Measurements from ENCODE around the gene JPT1. TPM values are rescaled to one million over a fixed set of nuclear protein-coding genes. Genes with fewer than 3 reads are reported as not detected.

JPT1 gene
- total and polyA plus RNA-seq, 2 donors (not counting 3 experiments of a cell fraction or from before 2014, with no cell fraction given) = 212 to 352 TPM

- dilution Hi-C loops (cut with MboI; ENCODE audit: extremely low pct_ligation_motif_present, low sequenced_read_pairs) = no loop called here
- peaks cover 18% of the 10 kb centered on the region for H3K4me1 ChIP-seq (ENCODE audit: control insufficient read depth, extremely low read depth, insufficient read depth, low read length)
- no peaks in the 10 kb centered on the region for H3K9me3 ChIP-seq (replicated peaks; ENCODE audit: control insufficient read depth, insufficient read depth, low read length)
- H2AFZ ChIP-seq (ENCODE audit: low read depth, low read length) = no peak overlapping the region
- H3K27ac ChIP-seq (ENCODE audit: insufficient read depth, low read depth, low read length) = no peak overlapping the region
- ChIA-PET POLR2A (no interaction called here), CTCF (interaction anchor here (1.0 to 8.8 kb wide), 6 partner anchors 15 to 117 kb away, joined by 3 to 138 read pairs (median 12); partner anchors contain the start of gene MRPL58)
- no peaks in the 10 kb centered on the region for H3K27me3 ChIP-seq (ENCODE audit: control insufficient read depth in 2 of 2, insufficient read depth in 2 of 2, low read length in 2 of 2)
- no peak overlapping the region for H3K9ac ChIP-seq (replicated peaks; ENCODE audit: extremely low read depth, insufficient read depth, low read length)
- TF ChIP-seq JUN (IDR thresholded peaks at IDR 0.05; ENCODE audit: borderline replicate concordance, insufficient read depth, insufficient read length, low read depth) = no peak
- no peak for TF ChIP-seq EZH2 (IDR thresholded peaks at IDR 0.05; ENCODE audit: borderline replicate concordance, low read depth, low read length, severe bottlenecking)
- TF ChIP-seq POLR2A (IDR thresholded peaks at IDR 0.05; ENCODE audit: low read depth, low read length) = no peak
- TF ChIP-seq CTCF (IDR thresholded peaks at IDR 0.05; ENCODE audit: extremely low read depth in 1 of 2, insufficient read depth in 1 of 2, low read depth in 1 of 2, low read length in 2 of 2) = no peak
- TF ChIP-seq GATA2 (IDR thresholded peaks at IDR 0.05; ENCODE audit: insufficient read depth, insufficient read length, low read depth, low read length) = no peak
- no peak for TF ChIP-seq FOS (IDR thresholded peaks at IDR 0.05; ENCODE audit: borderline replicate concordance, insufficient read depth, low read length)
- no peak for TF ChIP-seq MAX (IDR thresholded peaks at IDR 0.05; ENCODE audit: insufficient read depth, insufficient read length)
- no peak for TF ChIP-seq POLR2AphosphoS5 (IDR thresholded peaks at IDR 0.05; ENCODE audit: insufficient read depth, low read depth, low read length)
- no peak for TF ChIP-seq MYC (IDR thresholded peaks at IDR 0.05; ENCODE audit: low read depth, low read length)
- intact Hi-C loops (cut with micrococcal nuclease) = no loop called here
- no peaks in the 10 kb centered on the region for H3K9me1 ChIP-seq (replicated peaks; ENCODE audit: control insufficient read depth, extremely low read depth, insufficient read depth, low read length)
- peaks cover 2 to 8% of the 10 kb centered on the region in 2 experiments for H3K36me3 ChIP-seq (ENCODE audit: control insufficient read depth in 2 of 2, extremely low read depth in 1 of 2, insufficient read depth in 2 of 2, low read length in 2 of 2)
- H3K4me2 ChIP-seq (ENCODE audit: insufficient read depth, low read length) = no peak overlapping the region
- no peak overlapping the region for H3K4me3 ChIP-seq (replicated peaks in 1 of 3; ENCODE audit: insufficient read depth in 1 of 3, low read depth in 1 of 3, low read length in 3 of 3)
- no peaks in the 10 kb centered on the region for H4K20me1 ChIP-seq (replicated peaks; ENCODE audit: control insufficient read depth, extremely low read depth, insufficient read depth, low read length)
- DNase-seq (ENCODE audit: low read depth, low spot score) = no peak
- peaks cover 5% of the 10 kb centered on the region for H3K79me2 ChIP-seq (ENCODE audit: control insufficient read depth, insufficient read depth, low read length)
- FAIRE-seq = no peak
- no TSS peak for BruUV-seq (replicated peaks)
Measured at GRCh38 chr17:75129576-75129975, 24.7 kb downstream of the JPT1 start.
